H4 (cell line): ENCODE data around the gene ERGIC1. TPM values are rescaled to one million over a fixed set of nuclear protein-coding genes. Genes with fewer than 3 reads are reported as not detected.

Source experiments
- DNase-seq: peaks from one replicate; pipeline ENCODE4 v3.0.0-alpha.2; 2015; ENCODE audit warnings: low spot score
- total RNA-seq: library from RNA; depleted of rRNA; stranded (reverse); fragments of >200 nt; shearing (Covaris generic); gene quantifications from 2 replicates; pipeline ENCODE4 v1.2.3, GENCODE V29; 2014

Gene ERGIC1
- total RNA-seq, 1 experiment from 2014 or later: 86.2 TPM

- DNase-seq: peak; percentile 38
Measured at GRCh38 chr5:172920447-172920849, 86.4 kb downstream of the ERGIC1 start.

GRCh38 chr5:172920995-172921394 is 86.9 kb downstream of the ERGIC1 start:
- DNase-seq: no peak

GRCh38 chr5:172921906-172922305 is 87.9 kb downstream of the ERGIC1 start:
- DNase-seq: no peak

GRCh38 chr5:172923539-172923938 is 89.5 kb downstream of the ERGIC1 start:
- no peak for DNase-seq

GRCh38 chr5:172925336-172925948 is 91.4 kb downstream of the ERGIC1 start:
- DNase-seq: no peak

DNA sequence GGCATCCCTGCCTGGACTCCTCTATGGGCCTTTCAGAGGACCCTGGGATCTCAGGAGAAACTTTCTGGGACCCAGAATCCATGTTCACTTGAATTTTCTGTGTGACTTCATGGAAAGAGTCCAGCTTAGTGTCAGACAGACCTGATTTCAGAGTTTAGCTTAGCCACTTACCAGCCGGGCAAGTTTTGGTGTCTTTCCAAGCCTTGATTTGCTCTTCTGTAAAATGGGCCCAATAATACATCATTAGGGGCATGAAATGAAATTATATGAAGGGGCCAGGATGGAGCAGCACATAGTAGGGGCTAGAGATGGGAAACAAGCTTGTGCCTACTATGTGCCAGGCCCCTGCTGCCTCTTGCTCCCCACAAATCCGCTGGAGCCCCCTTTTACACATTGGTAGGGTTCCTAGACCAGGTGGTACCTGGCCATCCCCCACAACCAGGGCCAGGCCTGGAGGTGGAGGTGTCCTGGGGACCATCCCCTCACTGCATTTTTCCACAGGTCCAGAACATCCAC is 92.0 kb downstream of the ERGIC1 start:
- no peak for DNase-seq

DNA sequence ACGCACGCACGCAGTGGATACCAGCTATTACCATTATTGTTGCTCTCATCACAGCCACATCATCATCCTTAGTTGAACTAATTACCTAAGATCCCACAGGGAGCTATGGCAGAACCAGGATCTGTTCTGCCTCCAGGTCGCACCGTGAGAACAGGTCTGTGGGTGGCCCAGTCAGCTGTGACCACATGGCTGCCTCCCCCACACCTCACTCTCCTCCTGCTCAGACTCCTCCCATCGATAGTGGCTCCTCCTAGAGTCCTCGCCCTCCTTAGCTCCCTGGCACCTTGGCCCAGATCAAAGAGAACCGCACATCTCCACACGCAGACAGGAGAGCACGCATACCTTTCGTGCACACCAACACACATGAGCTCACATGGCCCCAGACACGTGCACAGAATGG is 92.7 kb downstream of the ERGIC1 start:
- no peak for DNase-seq

DNA sequence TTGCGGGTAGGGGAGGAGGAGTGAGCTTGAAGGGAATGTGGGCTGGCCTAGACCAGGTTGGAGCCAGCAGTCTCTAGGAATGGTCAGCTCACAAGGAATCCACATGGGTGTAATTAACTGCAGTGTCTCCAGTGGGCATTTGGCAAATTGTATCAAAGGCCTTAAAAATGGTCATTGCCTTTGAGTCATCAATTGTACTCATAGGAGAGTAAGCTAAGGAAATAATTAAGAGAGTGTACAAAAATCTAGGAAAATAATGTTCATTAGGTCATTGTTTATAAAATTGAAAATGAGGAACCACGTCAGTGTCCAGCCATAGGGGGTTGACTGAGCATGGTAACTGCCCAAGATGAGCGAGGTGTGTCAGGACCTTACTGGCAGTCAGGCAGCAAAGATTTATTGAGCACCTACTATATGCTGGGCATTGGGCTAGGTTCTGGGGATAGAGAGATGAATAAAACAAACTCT is 95.4 kb downstream of the ERGIC1 start:
- DNase-seq: no peak

DNA sequence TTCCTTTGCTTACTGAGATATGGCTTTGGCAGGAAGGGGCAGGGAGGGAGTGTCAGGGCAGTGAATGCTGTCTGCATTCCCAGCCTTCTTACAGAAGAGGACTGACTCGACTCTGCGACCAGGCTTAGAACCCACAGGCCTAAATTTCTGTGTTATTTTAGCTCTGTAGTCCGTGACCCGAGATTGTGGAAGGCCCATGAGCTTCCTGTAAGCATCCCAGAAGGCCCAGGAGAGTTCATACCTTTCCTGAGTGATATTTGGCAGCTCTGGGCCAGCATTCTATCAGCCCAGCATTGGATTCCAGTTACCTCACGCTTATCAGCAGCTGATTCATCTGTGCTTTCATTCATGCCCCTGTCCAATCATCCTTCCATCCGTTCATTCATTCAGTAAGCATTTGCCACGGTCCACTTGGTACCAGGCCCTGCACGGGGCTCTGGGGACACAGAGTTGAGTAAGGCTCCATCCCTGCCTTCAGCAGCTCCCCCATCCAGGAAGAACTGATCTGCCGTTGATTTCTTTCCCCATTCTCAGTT is 97.0 kb downstream of the ERGIC1 start:
- peak; percentile 31 for DNase-seq

- peak; percentile 61 for DNase-seq
Measured at GRCh38 chr5:172932313-172933017, 98.4 kb downstream of the ERGIC1 start.

DNA sequence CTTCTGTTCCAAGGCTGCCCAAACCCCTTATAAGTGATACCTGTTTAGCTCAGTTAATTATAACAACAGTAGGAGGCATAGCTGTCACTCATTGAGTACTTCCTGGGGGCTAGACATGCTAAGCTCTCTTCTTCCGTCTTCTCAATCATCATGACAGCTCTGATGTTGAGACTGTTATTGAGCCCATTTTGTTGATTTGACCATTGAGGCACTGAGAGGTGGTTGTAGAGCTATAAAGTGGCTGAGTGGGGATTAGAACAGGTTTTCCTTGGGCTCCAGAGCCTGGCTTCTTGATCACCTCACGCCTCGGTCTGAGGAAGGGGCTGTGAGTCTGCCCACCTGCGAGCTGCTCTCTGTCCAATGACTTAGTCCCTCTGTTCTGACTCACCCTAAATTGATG is 99.2 kb downstream of the ERGIC1 start:
- no peak for DNase-seq

DNA sequence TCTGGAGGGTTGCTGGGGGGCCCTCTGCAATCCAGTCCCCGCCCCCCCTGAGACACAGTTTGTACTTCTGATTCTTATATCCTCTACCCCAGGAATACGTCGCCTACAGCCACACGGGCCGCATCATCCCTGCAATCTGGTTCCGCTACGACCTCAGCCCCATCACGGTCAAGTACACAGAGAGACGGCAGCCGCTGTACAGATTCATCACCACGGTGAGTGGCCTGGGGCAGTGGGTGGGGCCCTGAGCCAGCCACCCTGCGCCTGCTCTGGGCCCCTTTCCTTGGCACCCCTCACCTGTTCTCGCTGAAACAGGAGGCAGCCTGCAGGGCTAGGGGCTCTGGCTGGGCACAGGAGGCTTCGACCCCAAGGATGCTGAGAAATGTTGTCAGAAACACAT is 101.0 kb downstream of the ERGIC1 start:
- no peak for DNase-seq

DNA sequence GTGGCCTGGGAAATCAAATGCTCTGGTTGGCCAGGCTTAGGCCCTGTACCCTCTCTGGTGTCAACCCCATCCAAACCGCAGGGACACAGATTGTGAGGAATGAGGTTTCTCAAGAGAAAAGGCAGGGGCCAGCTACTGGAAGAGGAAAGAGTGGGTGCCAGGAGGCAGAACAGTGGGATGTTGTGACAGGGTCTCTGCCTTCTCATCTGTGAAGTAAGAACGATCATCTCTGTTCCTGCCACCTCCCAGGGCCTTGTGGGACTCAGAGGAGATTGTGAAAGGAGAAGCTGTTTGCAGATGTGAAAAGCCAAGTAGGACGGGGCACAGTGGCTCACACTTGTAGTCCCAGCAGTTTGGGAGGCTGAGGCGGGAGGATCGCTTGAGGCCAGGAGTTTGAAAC is 102.3 kb downstream of the ERGIC1 start:
- no peak for DNase-seq

- peak; percentile 37 for DNase-seq
Measured at GRCh38 chr5:172939071-172939470, 105.0 kb downstream of the ERGIC1 start.

DNA sequence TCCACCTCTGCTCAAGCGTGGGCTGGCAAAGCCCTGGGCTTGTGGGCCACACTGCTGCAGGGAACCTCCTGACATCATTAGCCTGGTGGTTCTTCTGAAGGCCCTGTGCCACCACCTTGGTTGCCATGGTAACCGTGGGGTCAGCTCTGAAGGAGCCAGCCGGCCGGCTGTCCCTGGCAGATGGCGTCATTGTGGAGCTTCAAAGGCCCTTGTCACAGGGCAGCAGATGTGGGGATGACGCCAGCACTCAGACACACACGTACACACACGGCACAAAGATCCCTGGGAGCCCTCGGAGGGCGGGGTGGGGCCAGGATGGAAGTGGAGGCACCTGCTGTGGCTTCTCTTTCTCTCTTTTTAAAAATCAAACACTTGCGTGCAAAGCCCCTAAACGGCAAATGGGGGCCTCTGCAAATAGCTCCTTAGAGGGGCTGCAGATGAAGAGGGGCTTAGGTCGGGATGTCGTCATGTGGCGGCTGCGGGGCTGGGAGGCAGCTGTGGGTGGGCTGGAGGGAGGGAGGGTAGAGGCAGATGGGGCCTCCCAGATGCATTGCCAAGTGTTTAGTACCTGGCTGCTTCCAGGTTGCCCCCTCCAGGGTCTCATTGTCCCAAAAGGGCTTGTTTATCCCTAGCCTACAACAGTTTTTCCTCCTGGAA is 105.7 kb downstream of the ERGIC1 start:
- no peak for DNase-seq

GRCh38 chr5:172940268-172941066 is 106.4 kb downstream of the ERGIC1 start:
- DNase-seq: no peak

DNA sequence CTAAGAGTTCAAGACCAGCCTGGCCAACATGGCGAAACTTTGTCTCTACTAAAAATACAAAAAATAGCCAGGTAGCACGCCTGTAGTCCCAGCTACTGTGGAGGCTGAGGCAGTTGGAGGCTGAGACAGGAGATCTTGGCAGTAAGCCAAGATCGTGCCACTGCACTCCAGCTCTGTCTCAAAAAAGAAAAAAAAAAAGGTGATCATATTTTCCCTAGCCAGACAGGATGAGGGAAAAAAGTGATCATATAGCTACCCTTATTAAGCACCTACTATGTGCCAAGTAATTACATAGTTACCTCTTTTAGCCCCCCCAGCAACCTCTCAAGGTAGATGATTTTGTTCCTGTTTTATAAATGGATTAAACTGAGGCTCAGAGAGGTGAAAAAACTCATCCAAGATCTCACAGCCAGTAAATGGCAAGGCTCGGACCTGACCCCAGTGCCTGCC is 107.0 kb downstream of the ERGIC1 start:
- no peak for DNase-seq

GRCh38 chr5:172942556-172942955 is 108.5 kb downstream of the ERGIC1 start:
- no peak for DNase-seq

- peak; percentile 76 for DNase-seq
Measured at GRCh38 chr5:172943283-172943841, 109.3 kb downstream of the ERGIC1 start.

DNA sequence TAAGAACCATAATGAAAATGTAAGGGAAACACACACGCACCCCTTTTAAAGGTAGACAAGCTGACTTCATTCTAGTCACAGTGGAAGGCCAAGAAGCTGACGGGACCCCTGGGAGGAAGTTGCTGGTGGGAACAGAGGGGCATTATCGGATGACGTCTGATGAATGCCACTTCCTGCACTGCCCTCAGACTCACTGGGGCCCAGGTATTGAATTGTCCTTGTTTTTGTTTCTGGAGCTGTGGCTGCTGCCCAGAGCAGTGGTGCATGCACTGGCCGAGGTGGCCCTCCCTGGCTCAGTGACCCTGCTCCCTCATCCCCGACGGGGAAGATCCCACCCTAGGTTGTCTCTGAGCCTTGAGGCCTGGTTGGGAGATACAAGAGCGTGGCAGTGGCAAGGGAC is 109.9 kb downstream of the ERGIC1 start:
- DNase-seq: no peak

- DNase-seq: no peak
Measured at GRCh38 chr5:172944741-172945140, 110.7 kb downstream of the ERGIC1 start.
